ENCODE results near the gene PCNX2. TPM values are rescaled to one million over a fixed set of nuclear protein-coding genes. Genes with fewer than 3 reads are reported as not detected.

PCNX2 gene
- total RNA-seq, 1 donor from 2014 or later, result 11.3 TPM

GRCh38 chr1:233315718-233316301 lies 20.3 kb upstream of the PCNX2 start:
- Histone ChIP-seq H3K36me3 (no peaks in the 10 kb centered on the region), H3K4me3 (no peak overlapping the region), H3K27me3 (ENCODE audit: low read depth) (no peaks in the 10 kb centered on the region), H3K4me1 (no peaks in the 10 kb centered on the region), H3K9me3 (no peaks in the 10 kb centered on the region), H3K27ac (no peak overlapping the region)
- TF ChIP-seq, protein P1, sequence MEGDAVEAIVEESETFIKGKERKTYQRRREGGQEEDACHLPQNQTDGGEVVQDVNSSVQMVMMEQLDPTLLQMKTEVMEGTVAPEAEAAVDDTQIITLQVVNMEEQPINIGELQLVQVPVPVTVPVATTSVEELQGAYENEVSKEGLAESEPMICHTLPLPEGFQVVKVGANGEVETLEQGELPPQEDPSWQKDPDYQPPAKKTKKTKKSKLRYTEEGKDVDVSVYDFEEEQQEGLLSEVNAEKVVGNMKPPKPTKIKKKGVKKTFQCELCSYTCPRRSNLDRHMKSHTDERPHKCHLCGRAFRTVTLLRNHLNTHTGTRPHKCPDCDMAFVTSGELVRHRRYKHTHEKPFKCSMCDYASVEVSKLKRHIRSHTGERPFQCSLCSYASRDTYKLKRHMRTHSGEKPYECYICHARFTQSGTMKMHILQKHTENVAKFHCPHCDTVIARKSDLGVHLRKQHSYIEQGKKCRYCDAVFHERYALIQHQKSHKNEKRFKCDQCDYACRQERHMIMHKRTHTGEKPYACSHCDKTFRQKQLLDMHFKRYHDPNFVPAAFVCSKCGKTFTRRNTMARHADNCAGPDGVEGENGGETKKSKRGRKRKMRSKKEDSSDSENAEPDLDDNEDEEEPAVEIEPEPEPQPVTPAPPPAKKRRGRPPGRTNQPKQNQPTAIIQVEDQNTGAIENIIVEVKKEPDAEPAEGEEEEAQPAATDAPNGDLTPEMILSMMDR (IDR thresholded peaks at IDR 0.05), result no peak
- intact Hi-C loops (cut with DNase I), result no loop called here
- ATAC-seq, result no peak
- DNase-seq, result no peak

DNA sequence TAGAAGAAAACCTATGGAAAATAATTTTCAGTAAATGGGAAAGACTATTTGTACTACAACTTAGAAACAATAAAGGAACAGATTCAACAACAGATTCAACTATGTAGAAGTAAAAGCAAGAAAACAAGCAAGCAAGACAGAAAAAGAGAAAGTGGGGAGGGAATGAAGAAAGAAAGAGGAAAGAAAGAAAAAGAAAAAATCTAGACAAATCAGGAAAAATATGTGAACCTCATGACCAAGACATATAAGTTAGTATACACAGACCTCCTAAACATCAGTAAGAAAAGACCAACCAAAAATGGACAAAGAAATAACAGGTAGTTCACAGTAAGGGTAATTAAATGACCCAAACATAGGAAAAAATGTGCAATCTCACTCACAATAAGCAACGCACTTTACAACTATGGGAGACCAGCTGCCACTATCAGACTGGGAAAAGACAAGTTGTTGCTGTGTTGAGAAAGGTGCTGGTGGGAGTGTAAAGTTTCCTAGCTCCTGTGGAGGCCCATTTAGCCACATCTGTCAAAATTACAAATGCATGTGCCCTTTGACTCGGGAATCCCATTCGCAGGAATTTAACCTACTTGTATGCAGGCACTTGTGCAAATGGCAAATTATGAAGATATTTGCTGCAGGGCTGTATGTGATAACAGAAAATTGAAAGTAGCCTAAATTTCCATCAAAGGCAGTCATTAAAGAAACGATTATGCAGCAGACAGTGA lies 18.1 kb upstream of the PCNX2 start:
- no peaks in the 10 kb centered on the region for H3K9me3 ChIP-seq
- no peak for DNase-seq
- ATAC-seq, result no peak
- H3K27ac ChIP-seq, result no peak overlapping the region
- H3K36me3 ChIP-seq, result no peaks in the 10 kb centered on the region
- H3K27me3 ChIP-seq (ENCODE audit: low read depth), result no peaks in the 10 kb centered on the region
- no peaks in the 10 kb centered on the region for H3K4me1 ChIP-seq
- no peak overlapping the region for H3K4me3 ChIP-seq
- intact Hi-C loops (cut with DNase I), result no loop called here
- TF ChIP-seq, protein P1 (IDR thresholded peaks at IDR 0.05), result no peak

DNA sequence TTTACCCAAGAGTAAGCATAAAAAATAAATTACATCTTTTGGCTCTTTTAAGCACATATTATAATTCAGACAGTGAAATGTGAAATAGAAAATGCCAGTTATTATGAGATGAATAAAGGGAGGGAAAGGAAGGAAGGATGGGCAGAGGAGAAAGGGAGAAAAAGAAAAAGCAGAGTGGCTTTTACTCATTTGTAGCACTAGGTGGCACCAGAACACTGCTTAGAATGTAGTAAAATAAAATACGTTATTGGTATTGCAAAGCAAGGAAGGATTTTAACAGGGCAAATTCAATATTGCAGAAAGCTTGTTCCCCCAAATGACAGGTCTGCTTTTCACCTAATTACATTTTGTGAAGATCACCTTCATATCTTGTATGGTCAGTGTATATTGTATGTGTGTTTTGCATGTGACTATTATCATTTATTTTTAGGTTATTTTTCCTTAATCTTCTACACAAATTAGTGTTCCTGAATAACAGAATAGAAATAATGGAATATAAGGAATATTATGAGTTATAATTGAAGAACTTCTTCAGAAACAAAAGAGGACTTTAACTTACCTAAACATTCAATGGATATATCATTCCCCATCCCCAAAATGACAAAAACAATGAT lies 9.1 kb upstream of the PCNX2 start:
- ATAC-seq, result peak in 1 of 2 donors; percentile 52
- intact Hi-C loops (cut with DNase I), result no loop called here

DNA sequence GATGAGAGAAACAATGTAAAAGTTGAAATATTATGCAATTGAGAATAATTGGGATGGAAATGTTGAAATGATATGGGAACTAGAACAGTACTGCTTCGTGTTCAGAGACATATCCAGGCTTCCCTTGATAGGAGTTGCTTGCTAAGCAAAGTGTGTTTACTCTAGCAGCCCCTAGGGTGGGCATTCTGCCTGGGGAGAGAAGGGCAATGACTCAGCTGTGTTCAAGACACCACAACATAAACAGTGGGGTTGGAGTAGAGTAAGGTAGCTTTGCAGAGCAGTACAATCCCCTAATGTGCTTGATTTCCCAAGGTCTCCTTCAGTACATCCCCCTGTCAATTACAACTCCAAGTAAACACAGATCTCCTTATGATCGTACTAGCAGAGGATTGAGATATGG lies 4.8 kb upstream of the PCNX2 start:
- Histone ChIP-seq H3K27me3 (ENCODE audit: low read depth) (no peaks in the 10 kb centered on the region), H3K4me1 (no peaks in the 10 kb centered on the region), H3K4me3 (no peak overlapping the region), H3K9me3 (no peaks in the 10 kb centered on the region), H3K36me3 (no peaks in the 10 kb centered on the region), H3K27ac (no peak overlapping the region)
- intact Hi-C loops (cut with DNase I), result no loop called here
- TF ChIP-seq, protein P1 (IDR thresholded peaks at IDR 0.05), result no peak
- DNase-seq (no peak), ATAC-seq (no peak)

More for the DNA sequence above, 9.1 kb upstream of the PCNX2 start:
- H3K4me3 ChIP-seq, result no peak overlapping the region
- H3K27ac ChIP-seq, result no peak overlapping the region
- H3K4me1 ChIP-seq, result no peaks in the 10 kb centered on the region
- no peaks in the 10 kb centered on the region for H3K36me3 ChIP-seq
- H3K9me3 ChIP-seq, result no peaks in the 10 kb centered on the region
- no peak for DNase-seq
- TF ChIP-seq, protein P1 (IDR thresholded peaks at IDR 0.05), result peak; percentile 76
- no peaks in the 10 kb centered on the region for H3K27me3 ChIP-seq (ENCODE audit: low read depth)

GRCh38 chr1:233299450-233299849 lies 3.9 kb upstream of the PCNX2 start:
- intact Hi-C loops (cut with DNase I), result no loop called here
- TF ChIP-seq, protein P1 (IDR thresholded peaks at IDR 0.05), result no peak
- ATAC-seq (no peak), DNase-seq (no peak)
- Histone ChIP-seq H3K36me3 (no peaks in the 10 kb centered on the region), H3K4me3 (no peak overlapping the region), H3K9me3 (no peaks in the 10 kb centered on the region), H3K4me1 (peaks cover 8% of the 10 kb centered on the region), H3K27ac (no peak overlapping the region), H3K27me3 (ENCODE audit: low read depth) (no peaks in the 10 kb centered on the region)
